HepG2 (cell line): ENCODE data around the gene ECT2. TPM values are rescaled to one million over a fixed set of nuclear protein-coding genes. Genes with fewer than 3 reads are reported as not detected.
A peak's percentile ranks its signal among the peaks of the same experiment; 100 is the strongest.

Source experiments
- GMEB1 ChIP-seq: sonication (generic); formaldehyde crosslinking; IDR thresholded peaks from 2 replicates; pipeline ENCODE4 v1.5.1; 2020; ENCODE audit warnings: missing genetic modification reagents, mild to moderate bottlenecking, borderline replicate concordance
- GMEB2 ChIP-seq: IDR thresholded peaks from 2 replicates; pipeline ENCODE4 v1.6.1; 2016; ENCODE audit warnings: missing biosample characterization, missing genetic modification reagents, low read depth
- HNF1A ChIP-seq, 2 experiments: sonication (generic) in 1 of 2; formaldehyde crosslinking in 1 of 2; IDR thresholded peaks; 2 replicates each; pipeline versions ENCODE4 v1.4.0 to v1.6.1; 2016 to 2020; ENCODE audit warnings: borderline replicate concordance in 1 of 2, low read depth in 1 of 2, mild to moderate bottlenecking in 1 of 2, missing genetic modification reagents in 1 of 2
- NKX3-1 ChIP-seq: sonication (generic); formaldehyde crosslinking; IDR thresholded peaks from 2 replicates; pipeline ENCODE4 v1.5.0; 2020; ENCODE audit warnings: missing genetic modification reagents
- NR2F1 ChIP-seq, 2 experiments: fragments of 450-650 bp in 1 of 2; formaldehyde crosslinking in 1 of 2; IDR thresholded peaks; 2 replicates each; pipeline versions ENCODE4 v1.5.0 to v1.6.1; 2016 to 2020; ENCODE audit warnings: mild to moderate bottlenecking in 1 of 2, missing compliant biosample characterization in 1 of 2, missing genetic modification reagents in 1 of 2, moderate library complexity in 1 of 2
- PHF8 ChIP-seq: sonication (generic); formaldehyde crosslinking; IDR thresholded peaks from 2 replicates; pipeline ENCODE4 v1.5.0; 2020; ENCODE audit warnings: missing genetic modification reagents
- RBM22 ChIP-seq: fragments of 200-400 bp; formaldehyde crosslinking; optimal IDR thresholded peaks from 2 replicates; pipeline ENCODE3; 2017; ENCODE audit warnings: mild to moderate bottlenecking, low read length, moderate library complexity
- TFE3 ChIP-seq: IDR thresholded peaks from 2 replicates; pipeline ENCODE4 v1.6.1; 2016
- ZBTB4 ChIP-seq: sonication (generic); formaldehyde crosslinking; IDR thresholded peaks from 2 replicates; pipeline ENCODE4 v1.4.0; 2020; ENCODE audit warnings: missing genetic modification reagents, mild to moderate bottlenecking, borderline replicate concordance
- ZHX1 ChIP-seq: sonication (generic); formaldehyde crosslinking; IDR thresholded peaks from 2 replicates; pipeline ENCODE4 v1.8.1; 2022; ENCODE audit warnings: low read depth, mild to moderate bottlenecking, missing genetic modification reagents
- polyA plus RNA-seq, 8 experiments: library from polyadenylated mRNA; depleted of rRNA in 3 of 8; stranded (reverse) in 7 of 8; unstranded in 1 of 8; fragments of >200 nt; fragmentation: Illumina TruSeq in 4 of 8; extraction: Trizol in 4 of 8; gene quantifications; 2 replicates each; pipeline versions ENCODE4 v1.2.1 to v1.2.3, GENCODE V29; 2011 to 2016; ENCODE audit warnings: low read depth in 4 of 8, missing spikeins in 1 of 8, mixed read lengths in 1 of 8; ENCODE audit not compliant: insufficient read depth in 1 of 8
- total RNA-seq, 5 experiments: library from RNA; depleted of rRNA; stranded (reverse); fragments of >200 nt; fragmentation: Illumina TruSeq; extraction: Trizol; gene quantifications; 2 replicates each; pipeline ENCODE4 v1.2.3, GENCODE V29; 2016; ENCODE audit warnings: low read depth in 1 of 5

ECT2 gene
- total and polyA plus RNA-seq, 2 of the 13 experiments (the other 11 are each of a cell fraction or from before 2014, with no cell fraction given) = 21.6 to 52.0 TPM

GRCh38 chr3:172750368-172751174 lies at the start of gene ECT2 (continued):
- TF ChIP-seq HNF1A (IDR thresholded peaks at IDR 0.05; ENCODE audit: low read depth) (peak; percentile 56; the same call in 1 of the 2 replicates), HNF1A (CRISPR knock-in tag; IDR thresholded peaks at IDR 0.05; ENCODE audit: borderline replicate concordance) (peak; percentile 54; the same call in 1 of the 2 replicates), ZBTB4 (CRISPR knock-in tag) (no peak), NKX3-1 (peak; percentile 14; the same call in 1 of the 2 replicates), RBM22 (no peak), GMEB2 (CRISPR knock-in tag) (peak; percentile 48; the same call in 1 of the 2 replicates), TFE3 (CRISPR knock-in tag) (peak; percentile 33; the same call in 1 of the 2 replicates), PHF8 (CRISPR knock-in tag) (peak; percentile 71), GMEB1 (CRISPR knock-in tag) (peak; percentile 87), ZHX1 (no peak), NR2F1 (CRISPR knock-in tag; IDR thresholded peaks at IDR 0.05) (no peak)
